H9 (cell line): ENCODE results near the gene PHOSPHO2. TPM values are rescaled to one million over a fixed set of nuclear protein-coding genes. Genes with fewer than 3 reads are reported as not detected.
A peak's percentile ranks its signal among the peaks of the same experiment; 100 is the strongest.

Experiments used
- DNase-seq: peaks from one replicate; pipeline ENCODE4 v3.0.0-alpha.2; 2017
- H2AFZ ChIP-seq: one replicate; pipeline ENCODE4 v1.6.1; 2013; ENCODE audit warnings: mild to moderate bottlenecking, low read length, control low read depth, moderate library complexity
- H2AK5ac ChIP-seq: 2 replicates; pipeline ENCODE4 v1.6.1; 2013; ENCODE audit warnings: low read length, control low read depth, mixed read lengths; ENCODE audit not compliant: insufficient read length
- H2BK120ac ChIP-seq: one replicate; pipeline ENCODE4 v1.6.1; 2013; ENCODE audit warnings: low read depth, mild to moderate bottlenecking, low read length, control low read depth, inconsistent platforms; ENCODE audit not compliant: poor library complexity, severe bottlenecking
- H2BK12ac ChIP-seq: 2 replicates; pipeline ENCODE4 v1.6.1; 2013; ENCODE audit warnings: low read length, control low read depth, mixed read lengths, low read depth; ENCODE audit not compliant: insufficient read length
- H2BK15ac ChIP-seq: 2 replicates; pipeline ENCODE4 v1.6.1; 2013; ENCODE audit warnings: low read depth, low read length, control low read depth
- H2BK20ac ChIP-seq: one replicate; pipeline ENCODE4 v1.6.1; 2013; ENCODE audit warnings: low read depth, mild to moderate bottlenecking, low read length, control low read depth, inconsistent platforms; ENCODE audit not compliant: poor library complexity, severe bottlenecking
- H2BK5ac ChIP-seq: 2 replicates; pipeline ENCODE4 v1.6.1; 2013; ENCODE audit warnings: low read length, control low read depth, mixed read lengths; ENCODE audit not compliant: insufficient read length
- H3K14ac ChIP-seq: 2 replicates; pipeline ENCODE4 v1.6.1; 2013; ENCODE audit warnings: low read length, control low read depth; ENCODE audit not compliant: insufficient read depth
- H3K18ac ChIP-seq: 2 replicates; pipeline ENCODE4 v1.6.1; 2013; ENCODE audit warnings: low read depth, mild to moderate bottlenecking, mixed read lengths, low read length, control low read depth; ENCODE audit not compliant: insufficient read length
- H3K23ac ChIP-seq: 2 replicates; pipeline ENCODE4 v1.6.1; 2013; ENCODE audit warnings: low read length, control low read depth, mixed read lengths, low read depth; ENCODE audit not compliant: insufficient read length
- H3K23me2 ChIP-seq: 2 replicates; pipeline ENCODE4 v1.6.1; 2013; ENCODE audit warnings: low read depth, mild to moderate bottlenecking, mixed read lengths, low read length, control low read depth; ENCODE audit not compliant: insufficient read length, poor library complexity, severe bottlenecking
- H3K27ac ChIP-seq: 2 replicates; pipeline ENCODE4 v1.5.1; 2013; ENCODE audit warnings: low read length, control low read depth, mixed read lengths, low read depth; ENCODE audit not compliant: insufficient read length
- H3K27me3 ChIP-seq: 2 replicates; pipeline ENCODE4 v1.6.1; 2013; ENCODE audit warnings: low read length, control low read depth, inconsistent platforms; ENCODE audit not compliant: insufficient read depth
- H3K4ac ChIP-seq: 2 replicates; pipeline ENCODE4 v1.6.1; 2013; ENCODE audit warnings: low read depth, mild to moderate bottlenecking, control low read depth, inconsistent platforms, low read length, moderate library complexity
- H3K4me1 ChIP-seq: 2 replicates; pipeline ENCODE4 v1.6.1; 2013; ENCODE audit warnings: low read length, control low read depth, inconsistent platforms; ENCODE audit not compliant: insufficient read depth
- H3K4me2 ChIP-seq: 2 replicates; pipeline ENCODE4 v1.6.1; 2013; ENCODE audit warnings: low read length, control low read depth, mixed read lengths; ENCODE audit not compliant: insufficient read length, insufficient read depth
- H3K56ac ChIP-seq: 2 replicates; pipeline ENCODE4 v1.6.1; 2013; ENCODE audit warnings: low read depth, mild to moderate bottlenecking, mixed read lengths, low read length, control low read depth; ENCODE audit not compliant: insufficient read length
- H3K79me1 ChIP-seq: 2 replicates; pipeline ENCODE4 v1.6.1; 2013; ENCODE audit warnings: low read depth, mild to moderate bottlenecking, moderate library complexity, low read length, control low read depth, inconsistent platforms; ENCODE audit not compliant: insufficient read depth, poor library complexity, severe bottlenecking
- H3K79me2 ChIP-seq: 2 replicates; pipeline ENCODE4 v1.6.1; 2013; ENCODE audit warnings: low read length, control low read depth, inconsistent platforms; ENCODE audit not compliant: insufficient read depth
- H3K9ac ChIP-seq: 2 replicates; pipeline ENCODE4 v1.6.1; 2013; ENCODE audit warnings: low read length, control low read depth, mixed read lengths; ENCODE audit not compliant: insufficient read length; ENCODE audit errors: extremely low read depth
- H3K9me3 ChIP-seq: one replicate; pipeline ENCODE4 v1.6.1; 2013; ENCODE audit warnings: low read depth, low read length, inconsistent platforms; ENCODE audit not compliant: control insufficient read depth
- H3T11ph ChIP-seq: one replicate; pipeline ENCODE4 v1.6.1; 2013; ENCODE audit warnings: mild to moderate bottlenecking, low read length, control low read depth, inconsistent platforms
- H4K20me1 ChIP-seq: one replicate; pipeline ENCODE4 v1.6.1; 2013; ENCODE audit not compliant: control insufficient read depth, insufficient read length, insufficient read depth
- H4K5ac ChIP-seq: 2 replicates; pipeline ENCODE4 v1.6.1; 2013; ENCODE audit warnings: low read depth, mild to moderate bottlenecking, mixed read lengths, low read length, control low read depth; ENCODE audit not compliant: insufficient read length
- H4K8ac ChIP-seq: replicated peaks from 2 replicates; pipeline ENCODE4 v1.6.1; 2013; ENCODE audit warnings: low read length, control low read depth, mixed read lengths, low read depth; ENCODE audit not compliant: insufficient read length
- H4K91ac ChIP-seq: 2 replicates; pipeline ENCODE4 v1.6.1; 2013; ENCODE audit warnings: low read depth, mild to moderate bottlenecking, moderate library complexity, mixed read lengths, low read length, control low read depth; ENCODE audit not compliant: insufficient read length
- H3K27ac Mint-ChIP-seq, 3 experiments: 2 replicates in 2 of 3; 3 replicates in 1 of 3; pipeline ENCODE4 v1.8.0; 2020 to 2021; ENCODE audit warnings: mixed read lengths in 3 of 3, mild to moderate bottlenecking in 1 of 3, moderate library complexity in 1 of 3
- H3K27me3 Mint-ChIP-seq: 2 replicates; pipeline ENCODE4 v1.8.0; 2021; ENCODE audit warnings: low read depth, mild to moderate bottlenecking, moderate library complexity, mixed read lengths
- H3K36me3 Mint-ChIP-seq, 3 experiments: 2 replicates in 2 of 3; 3 replicates in 1 of 3; pipeline ENCODE4 v1.8.0; 2020 to 2021; ENCODE audit warnings: low read depth in 3 of 3, mixed read lengths in 3 of 3; ENCODE audit not compliant: insufficient read depth in 1 of 3
- H3K4me1 Mint-ChIP-seq, 2 experiments: 2 replicates each; pipeline ENCODE4 v1.8.0; 2020; ENCODE audit warnings: mixed read lengths in 2 of 2
- H3K4me3 Mint-ChIP-seq, 2 experiments: 2 replicates in 1 of 2; 3 replicates in 1 of 2; pipeline ENCODE4 v1.8.0; 2020 to 2021; ENCODE audit warnings: mild to moderate bottlenecking in 2 of 2, mixed read lengths in 2 of 2, moderate library complexity in 1 of 2
- H3K9me3 Mint-ChIP-seq, 2 experiments: 2 replicates in 1 of 2; 3 replicates in 1 of 2; pipeline ENCODE4 v1.8.0; 2020; ENCODE audit warnings: mild to moderate bottlenecking in 2 of 2, mixed read lengths in 2 of 2, moderate library complexity in 1 of 2
- CTCF ChIP-seq: fragments of 200-600 bp; sonication (generic); conservative IDR thresholded peaks from 3 replicates; pipeline ENCODE4 v1.8.0; 2021; ENCODE audit warnings: antibody characterized with exemption, mild to moderate bottlenecking
- WGBS: extraction: QIAGEN DNeasy Blood & Tissue Kit; methylation state at CpG from one replicate; pipeline ENCODE4 v1.1.7; 2013; ENCODE audit warnings: missing lambda C conversion rate, low lambda C conversion rate, mixed read lengths; ENCODE audit not compliant: insufficient read length; ENCODE audit errors: extremely low coverage; 5-methylcytosine and 5-hydroxymethylcytosine counted together
- total RNA-seq: library from RNA; stranded (reverse); gene quantifications from 2 replicates; pipeline ENCODE4 v1.2.1, GENCODE V29; 2021

The PHOSPHO2 gene
- total RNA-seq, 1 experiment from 2014 or later, result 7.2 TPM

GRCh38 chr2:169727065-169727464 lies 32.8 kb downstream of the PHOSPHO2 start:
- Histone ChIP-seq H2BK12ac (no peak overlapping the region), H3K23ac (no peak overlapping the region), H3K18ac (no peak overlapping the region), H3K27me3 (no peaks in the 10 kb centered on the region), H3K4me1 (peaks cover 2% of the 10 kb centered on the region; the same call in 1 of the 2 replicates), H3T11ph (no peak overlapping the region), H4K5ac (no peak overlapping the region), H3K4ac (no peak overlapping the region), H3K79me2 (no peaks in the 10 kb centered on the region), H2BK5ac (no peak overlapping the region), H3K9me3 (no peaks in the 10 kb centered on the region), H3K4me2 (no peak overlapping the region), H4K8ac (no peak overlapping the region), H3K14ac (no peak overlapping the region), H4K91ac (no peak overlapping the region), H2BK20ac (no peak overlapping the region), H4K20me1 (no peaks in the 10 kb centered on the region), H2BK120ac (no peak overlapping the region), H3K79me1 (no peaks in the 10 kb centered on the region), H2AK5ac (no peak overlapping the region), H2BK15ac (no peak overlapping the region), H3K23me2 (no peaks in the 10 kb centered on the region), H3K56ac (no peak overlapping the region), H3K27ac (no peak overlapping the region), H2AFZ (no peak overlapping the region), H3K9ac (no peak overlapping the region)
- WGBS, result no CpG with 5 or more reads among the region's 5 CpGs
- DNase-seq, result peak; percentile 66
- H3K27ac Mint-ChIP-seq, result no peak overlapping the region
- no peak overlapping the region for H3K4me3 Mint-ChIP-seq
- TF ChIP-seq CTCF, result no peak
- peaks cover 2% of the 10 kb centered on the region for H3K27me3 Mint-ChIP-seq
- H3K36me3 Mint-ChIP-seq, result no peaks in the 10 kb centered on the region
- H3K9me3 Mint-ChIP-seq, result no peaks in the 10 kb centered on the region
- H3K4me1 Mint-ChIP-seq, result peaks cover 3 to 6% of the 10 kb centered on the region in 2 experiments; a peak in 2 of 4 replicates
